Subcutaneous preadipocyte (primary cell): ENCODE data around the gene HNMT. TPM values are rescaled to one million over a fixed set of nuclear protein-coding genes. Genes with fewer than 3 reads are reported as not detected.

Source experiments
- total RNA-seq: library from RNA; depleted of rRNA; stranded (reverse); fragments of >200 nt; gene quantifications from 2 replicates; pipeline ENCODE4 v1.2.3, GENCODE V29; 2012

The HNMT gene
- 23.3 and 59.2 TPM in 2 replicates for total RNA-seq

DNA sequence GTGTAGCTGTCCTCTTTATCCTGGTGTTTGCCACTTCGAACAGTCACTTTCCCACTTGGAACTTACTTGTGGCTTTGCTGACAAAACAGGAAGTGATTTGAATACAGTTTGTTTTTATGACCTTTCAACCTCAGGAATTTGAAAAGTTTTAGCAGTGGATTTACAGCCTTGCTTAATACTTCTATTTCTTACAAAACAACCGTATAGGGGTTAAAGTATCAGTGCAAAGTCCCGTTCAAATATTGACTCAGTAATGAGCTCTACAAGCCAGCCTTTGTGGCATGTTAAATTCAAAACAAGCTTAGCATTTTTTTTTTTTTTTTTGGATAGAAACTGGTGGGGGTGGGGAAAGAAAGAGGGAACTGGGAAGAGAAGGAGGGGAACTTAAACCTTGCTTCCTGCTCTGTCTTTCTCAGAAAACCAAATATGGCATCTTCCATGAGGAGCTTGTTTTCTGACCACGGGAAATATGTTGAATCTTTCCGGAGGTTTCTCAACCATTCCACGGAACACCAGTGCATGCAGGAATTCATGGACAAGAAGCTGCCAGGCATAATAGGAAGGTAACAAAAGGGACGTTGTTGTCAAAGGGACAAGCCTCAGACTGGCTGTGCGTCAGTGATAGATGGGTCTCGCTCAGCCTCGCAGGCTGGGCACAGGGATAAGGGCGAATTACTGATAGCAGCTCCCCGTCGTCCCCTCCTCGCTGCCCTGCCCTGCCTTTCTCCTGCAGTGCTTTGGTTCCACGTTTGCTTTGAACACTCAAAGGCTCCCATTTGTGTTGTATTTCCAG, at the start of gene HNMT:
Gene HNMT, plus strand, starts transcription at position 408 of the 793 bp plus-strand sequence. Its CDS starts 19 bp downstream, at position 427.

